GM19467 (cell line): ENCODE data around the gene FGF1.

Experiments used
- ATAC-seq: cut with Tn5 transposase; IDR thresholded peaks from one replicate; pipeline ENCODE4 v1.9.1; 2021; ENCODE audit warnings: mild to moderate bottlenecking, moderate library complexity; ENCODE audit not compliant: unreplicated experiment

Gene FGF1

GRCh38 chr5:142644640-142645361 is 41.1 kb downstream of the FGF1 start:
- ATAC-seq, result no peak

GRCh38 chr5:142644127-142644526 is 41.8 kb downstream of the FGF1 start:
- no peak for ATAC-seq

DNA sequence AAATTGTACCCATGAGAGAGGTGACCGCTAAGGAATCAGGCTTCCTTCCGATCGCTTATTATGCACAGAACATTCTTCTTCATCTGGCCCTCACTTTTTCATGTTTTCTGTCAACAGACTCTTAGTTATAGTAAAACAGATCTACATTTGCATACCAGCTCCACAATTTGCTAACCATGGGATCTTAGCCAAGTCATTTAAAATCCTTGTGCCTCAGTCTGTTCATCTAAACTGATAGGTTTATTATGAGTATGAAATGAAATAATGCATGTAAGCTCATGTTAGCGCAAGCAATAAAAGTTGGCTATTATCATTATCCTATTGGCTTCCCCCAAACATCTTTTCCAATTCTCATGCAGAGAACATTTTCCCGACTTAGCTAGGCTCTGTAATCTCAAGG is 42.3 kb downstream of the FGF1 start:
- no peak for ATAC-seq

GRCh38 chr5:142642427-142642826 is 43.5 kb downstream of the FGF1 start:
- no peak for ATAC-seq

DNA sequence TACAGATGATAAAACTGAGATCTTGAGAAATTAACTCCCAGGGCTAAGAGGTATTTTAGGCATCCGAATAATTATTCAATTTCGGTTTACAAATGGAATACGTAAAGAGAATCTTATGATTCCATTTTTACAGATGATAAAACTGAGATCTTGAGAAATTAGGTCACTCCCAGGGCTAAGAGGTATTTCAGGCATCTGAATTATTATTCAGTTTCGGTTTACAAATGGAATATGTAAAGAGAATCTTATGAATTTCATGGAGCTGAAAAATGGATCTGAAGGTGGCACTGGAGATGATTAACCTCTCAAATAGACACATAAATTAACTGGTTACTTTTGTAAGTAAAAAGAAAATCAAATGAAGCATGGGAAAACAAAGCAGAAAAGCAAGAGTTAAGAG is 44.2 kb downstream of the FGF1 start:
- ATAC-seq, result no peak

DNA sequence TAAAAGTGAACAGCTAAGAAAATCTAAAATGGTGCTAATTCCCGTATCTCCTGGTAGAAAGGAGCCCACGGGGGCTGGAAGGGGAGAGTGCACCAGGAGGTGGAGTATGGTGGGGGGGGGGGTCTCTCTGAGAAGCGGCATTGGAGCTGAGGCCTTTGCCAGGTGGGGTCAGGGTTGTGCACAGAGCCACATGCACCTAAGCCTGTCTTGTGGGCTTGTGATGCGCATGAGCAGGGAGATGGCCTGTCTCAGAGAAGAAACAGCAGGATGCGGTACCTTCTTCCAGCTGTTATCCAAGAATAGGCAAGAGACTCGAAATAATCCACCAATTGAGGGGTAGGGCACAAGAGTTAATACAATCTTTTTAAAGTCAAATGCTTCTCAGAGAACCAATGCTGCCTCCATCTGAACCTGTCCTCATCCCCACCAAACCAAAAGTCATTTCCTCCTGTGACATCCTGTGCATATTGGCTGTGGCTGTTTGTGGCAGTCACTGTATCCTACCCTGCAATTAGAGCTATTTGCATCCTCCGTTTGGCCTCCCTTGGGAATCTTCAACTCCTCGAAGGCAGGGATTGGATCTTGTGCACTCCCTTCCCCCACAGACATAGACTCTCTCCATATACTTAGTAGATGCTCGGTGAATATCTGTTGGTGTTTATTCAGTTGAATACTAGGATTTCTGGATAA is 45.4 kb downstream of the FGF1 start:
- ATAC-seq, result no peak

- ATAC-seq, result no peak
These were observed 46.4 kb downstream of the FGF1 start for GRCh38 chr5:142639455-142639854.

DNA sequence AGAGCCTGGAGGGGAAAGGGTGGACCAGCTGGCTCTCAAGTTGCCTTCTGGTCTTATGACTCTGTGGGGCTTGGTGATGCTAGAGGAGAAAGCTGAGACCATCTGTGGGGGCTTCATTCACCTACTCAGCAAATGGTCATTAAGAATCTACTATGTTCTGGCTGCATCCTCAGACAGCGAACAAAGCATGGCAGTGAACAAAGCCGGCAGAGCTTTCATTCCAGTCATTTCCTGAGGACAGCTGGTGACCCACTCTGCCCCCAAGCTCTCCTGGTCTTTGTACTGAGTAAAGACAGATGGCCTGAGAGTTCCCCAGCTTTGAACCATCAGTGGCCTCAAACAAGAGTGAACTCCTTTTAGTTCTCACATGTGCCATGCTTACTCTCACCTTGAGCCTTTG is 48.0 kb downstream of the FGF1 start:
- no peak for ATAC-seq

DNA sequence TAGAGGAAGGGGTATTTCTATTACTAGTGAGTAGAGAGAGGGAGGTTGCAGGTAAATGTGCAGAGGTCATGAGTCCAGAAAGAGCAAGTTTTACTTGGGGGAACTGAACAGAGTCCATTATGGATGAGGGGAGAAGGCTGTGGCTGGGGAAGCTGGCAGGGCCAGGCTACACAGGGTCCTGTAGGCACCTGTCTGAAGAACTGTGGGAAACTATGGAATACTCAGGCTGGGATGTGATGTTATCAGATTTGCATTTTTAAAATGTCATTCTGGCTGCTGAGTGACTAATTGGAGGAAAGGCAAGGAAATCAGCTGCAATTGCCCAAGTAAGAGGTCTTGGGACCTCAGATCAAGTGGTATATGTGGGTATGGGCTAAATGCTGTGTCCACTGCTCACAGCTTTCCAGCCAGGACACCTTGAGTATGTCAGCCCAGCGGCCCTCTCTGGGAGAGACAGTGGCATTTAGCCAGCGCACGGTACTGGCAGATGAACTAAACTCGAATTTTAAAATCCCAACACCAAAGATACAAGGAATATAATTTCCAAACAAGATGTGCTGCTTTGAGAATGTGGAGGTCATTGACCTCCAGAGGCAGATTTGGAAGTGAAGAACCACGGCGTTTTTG is 49.1 kb downstream of the FGF1 start:
- no peak for ATAC-seq

DNA sequence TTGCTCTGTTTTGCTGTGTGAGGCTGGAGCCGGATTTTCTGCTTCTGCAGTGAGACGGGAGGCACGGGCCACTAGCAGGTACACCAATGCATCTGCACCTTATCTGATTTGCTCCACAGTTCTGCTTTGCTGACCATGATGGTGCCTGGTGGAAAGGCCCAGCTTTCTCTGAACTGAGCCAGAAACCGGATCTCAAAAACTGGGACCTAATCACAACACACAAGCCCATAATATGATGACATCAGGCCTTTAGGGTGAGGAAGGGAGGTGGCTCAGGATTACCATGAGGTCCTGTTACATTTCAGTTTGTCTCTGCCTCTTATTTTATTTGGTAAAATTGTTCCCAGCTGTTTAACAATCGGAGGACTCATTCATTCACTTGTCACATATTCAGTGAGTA is 49.8 kb downstream of the FGF1 start:
- ATAC-seq, result no peak

- ATAC-seq, result no peak
These were observed 51.5 kb downstream of the FGF1 start for GRCh38 chr5:142634216-142635011.

DNA sequence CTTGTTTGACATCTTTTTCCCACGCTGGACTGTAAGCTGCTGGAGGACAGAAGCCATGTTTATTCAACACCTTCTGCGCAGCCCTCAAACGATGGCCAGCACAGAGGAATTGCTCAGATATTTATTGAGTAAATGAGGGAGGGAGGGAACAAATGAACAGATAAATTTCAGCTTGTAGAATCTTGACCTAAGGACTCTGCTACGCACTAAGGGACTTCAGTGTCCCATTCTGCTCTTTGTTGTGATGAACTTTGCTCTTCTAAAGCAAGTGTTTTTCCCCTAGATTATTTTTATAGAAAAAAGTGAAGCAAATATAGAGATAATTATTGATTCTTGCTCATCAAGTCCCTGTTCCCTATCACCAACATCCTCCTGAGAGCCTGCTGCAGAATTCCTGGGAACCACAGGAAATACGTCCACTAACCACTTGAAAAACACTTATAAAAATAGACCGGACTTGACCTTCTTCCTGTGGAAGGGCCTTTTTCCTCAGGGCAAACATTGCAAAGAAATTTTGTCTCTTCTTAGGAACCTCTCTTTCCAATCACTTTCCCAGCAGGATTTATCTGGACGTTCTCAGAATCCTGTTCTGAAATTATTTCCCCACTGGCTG is 54.9 kb downstream of the FGF1 start:
- ATAC-seq, result no peak

GRCh38 chr5:142627383-142628217 is 58.3 kb downstream of the FGF1 start:
- no peak for ATAC-seq

GRCh38 chr5:142626786-142627185 is 59.1 kb downstream of the FGF1 start:
- no peak for ATAC-seq

- no peak for ATAC-seq
These were observed 59.8 kb downstream of the FGF1 start for GRCh38 chr5:142626099-142626498.

- ATAC-seq, result no peak
These were observed 64.7 kb downstream of the FGF1 start for GRCh38 chr5:142621227-142621626.

- no peak for ATAC-seq
These were observed 66.1 kb downstream of the FGF1 start for GRCh38 chr5:142619815-142620214.

GRCh38 chr5:142618130-142618523 is 67.8 kb downstream of the FGF1 start:
- no peak for ATAC-seq

DNA sequence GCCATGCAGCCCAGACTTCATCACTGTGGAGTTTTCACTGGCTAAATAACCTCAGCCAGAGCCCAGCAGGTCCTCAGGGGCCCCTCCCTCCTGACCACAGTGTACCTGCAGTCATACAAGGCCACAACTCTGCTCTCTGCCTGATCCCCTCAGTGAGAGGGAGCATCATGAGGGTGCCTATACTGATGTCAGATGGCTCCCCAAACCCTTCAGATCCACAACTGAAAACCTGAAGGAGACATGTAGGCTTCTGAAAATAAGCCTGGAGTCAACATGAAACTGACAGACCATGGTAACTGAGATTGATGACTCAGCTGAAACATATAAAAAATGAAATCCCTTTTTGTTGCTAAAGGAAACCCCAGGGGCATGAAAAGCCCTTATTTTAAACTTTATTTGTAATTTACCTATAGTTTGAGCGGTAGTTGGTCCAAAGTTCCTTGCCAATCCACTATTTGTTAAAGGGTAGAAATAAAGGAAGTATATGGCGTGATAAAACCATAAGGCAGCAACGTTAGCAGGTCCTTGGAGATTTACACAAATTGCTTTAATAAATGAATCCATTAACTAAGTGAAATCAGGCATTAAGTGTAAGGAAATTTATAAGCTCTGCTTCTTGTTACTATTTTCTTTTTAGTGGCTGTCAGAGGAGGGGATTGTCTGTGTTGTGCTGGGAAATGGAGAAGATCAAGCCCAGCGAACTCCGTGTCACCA is 68.3 kb downstream of the FGF1 start:
- no peak for ATAC-seq
